ENCODE measurements around the gene ACTG2.
A peak's percentile ranks its signal among the peaks of the same experiment; 100 is the strongest.

The ACTG2 gene

DNA sequence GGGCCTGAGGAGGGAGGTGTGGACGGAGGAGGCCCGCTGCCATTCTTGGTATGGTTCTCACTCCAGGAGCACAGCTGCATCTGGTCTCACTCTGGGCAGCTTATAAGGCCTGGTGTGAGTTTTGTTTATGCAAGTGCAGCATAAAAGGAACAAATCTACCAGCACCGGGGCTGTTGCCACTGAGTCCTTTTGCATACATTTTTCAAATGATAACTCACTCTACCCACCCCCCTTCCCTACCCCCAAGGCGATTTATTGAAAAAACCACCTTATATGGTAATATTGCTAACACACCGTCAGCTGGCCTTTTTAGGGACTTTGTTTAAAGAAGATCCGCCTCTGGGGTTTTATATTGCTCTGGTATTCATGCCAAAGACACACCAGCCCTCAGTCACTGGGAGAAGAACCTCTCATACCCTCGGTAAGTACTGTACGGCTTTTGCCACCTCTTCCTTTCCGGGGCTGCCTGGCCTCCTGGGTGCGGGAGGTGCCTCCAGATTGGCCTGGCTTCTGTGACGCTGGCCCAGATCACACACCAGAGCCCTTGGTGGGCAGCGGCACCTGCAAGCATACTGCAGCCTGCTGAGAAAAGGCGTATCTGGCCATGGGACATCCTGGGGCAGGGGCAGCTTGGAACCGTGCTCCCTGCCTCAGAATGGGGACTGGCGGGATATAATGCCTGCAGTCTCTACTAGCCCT lies at the start of gene ACTG2:
Gene ACTG2, plus strand, starts transcription at position 378 of the 699 bp plus-strand sequence. CDS start 8,304 bp downstream, outside the sequence.
- TF ChIP-seq, protein P1, sequence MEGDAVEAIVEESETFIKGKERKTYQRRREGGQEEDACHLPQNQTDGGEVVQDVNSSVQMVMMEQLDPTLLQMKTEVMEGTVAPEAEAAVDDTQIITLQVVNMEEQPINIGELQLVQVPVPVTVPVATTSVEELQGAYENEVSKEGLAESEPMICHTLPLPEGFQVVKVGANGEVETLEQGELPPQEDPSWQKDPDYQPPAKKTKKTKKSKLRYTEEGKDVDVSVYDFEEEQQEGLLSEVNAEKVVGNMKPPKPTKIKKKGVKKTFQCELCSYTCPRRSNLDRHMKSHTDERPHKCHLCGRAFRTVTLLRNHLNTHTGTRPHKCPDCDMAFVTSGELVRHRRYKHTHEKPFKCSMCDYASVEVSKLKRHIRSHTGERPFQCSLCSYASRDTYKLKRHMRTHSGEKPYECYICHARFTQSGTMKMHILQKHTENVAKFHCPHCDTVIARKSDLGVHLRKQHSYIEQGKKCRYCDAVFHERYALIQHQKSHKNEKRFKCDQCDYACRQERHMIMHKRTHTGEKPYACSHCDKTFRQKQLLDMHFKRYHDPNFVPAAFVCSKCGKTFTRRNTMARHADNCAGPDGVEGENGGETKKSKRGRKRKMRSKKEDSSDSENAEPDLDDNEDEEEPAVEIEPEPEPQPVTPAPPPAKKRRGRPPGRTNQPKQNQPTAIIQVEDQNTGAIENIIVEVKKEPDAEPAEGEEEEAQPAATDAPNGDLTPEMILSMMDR (IDR thresholded peaks at IDR 0.05; ENCODE audit: control extremely low read depth, extremely low read depth, low read depth, missing control alignments): no peak
- DNase-seq (ENCODE audit: extremely low spot score): no peak
- ChIA-PET POLR2A (no interaction called here), CTCF (interaction anchor here (1.2 to 5.0 kb wide), 6 partner anchors 8 to 255 kb away, joined by 3 to 21 read pairs (median 3); partner anchors contain the start of gene BOLA3)

DNA sequence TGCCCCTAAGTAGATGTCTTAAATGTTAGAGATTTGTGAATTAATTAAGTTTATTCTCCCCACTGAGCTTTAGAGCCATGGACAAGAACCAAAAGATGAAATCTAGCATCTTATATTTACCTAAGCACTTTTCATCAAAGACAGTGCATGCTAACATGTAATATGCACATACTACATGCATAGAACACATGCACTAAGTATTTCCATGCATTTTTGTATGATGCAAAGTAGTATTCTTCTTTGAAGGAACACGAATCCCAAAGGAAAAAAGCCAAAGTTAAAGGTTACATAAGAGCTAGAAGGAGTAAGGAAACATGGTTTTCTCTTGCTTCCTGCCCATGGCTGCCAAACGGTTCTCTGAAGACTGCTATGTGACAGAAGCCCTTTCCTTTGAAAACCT lies 48.7 kb upstream of the ACTG2 start:
- CTCF ChIA-PET: interaction anchor here (1.1 to 3.8 kb wide), 4 partner anchors 17 to 491 kb away, joined by 3 to 20 read pairs (median 6); partner anchors contain the start of gene STAMBP
- POLR2A ChIA-PET: no interaction called here
- no peak for DNase-seq (ENCODE audit: extremely low spot score)
- TF ChIP-seq, protein P1 (IDR thresholded peaks at IDR 0.05; ENCODE audit: control extremely low read depth, extremely low read depth, low read depth, missing control alignments): no peak

DNA sequence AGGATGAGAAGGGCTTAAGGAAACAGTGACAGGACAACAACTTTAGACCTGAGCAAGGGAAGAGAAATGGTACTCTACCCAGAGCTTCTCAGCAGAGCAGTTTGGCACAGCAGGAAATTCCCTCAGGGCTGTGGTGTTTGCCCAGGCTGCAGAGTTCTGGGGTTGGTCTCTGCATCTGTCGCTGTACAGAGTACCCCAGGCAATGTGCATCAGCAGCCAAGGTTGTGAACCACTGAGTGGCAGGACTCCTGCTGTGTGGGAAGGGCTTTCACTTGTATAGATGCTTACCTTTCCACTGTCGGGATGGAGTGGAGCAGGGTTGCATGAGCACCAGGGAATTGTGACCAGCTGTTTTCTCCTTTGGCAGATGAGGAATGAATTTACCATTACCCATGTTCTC lies 42.8 kb upstream of the ACTG2 start:
- no peak for DNase-seq (ENCODE audit: extremely low spot score)
- ChIA-PET CTCF (no interaction called here), POLR2A (no interaction called here)
- TF ChIP-seq, protein P1 (IDR thresholded peaks at IDR 0.05; ENCODE audit: control extremely low read depth, extremely low read depth, low read depth, missing control alignments): no peak

DNA sequence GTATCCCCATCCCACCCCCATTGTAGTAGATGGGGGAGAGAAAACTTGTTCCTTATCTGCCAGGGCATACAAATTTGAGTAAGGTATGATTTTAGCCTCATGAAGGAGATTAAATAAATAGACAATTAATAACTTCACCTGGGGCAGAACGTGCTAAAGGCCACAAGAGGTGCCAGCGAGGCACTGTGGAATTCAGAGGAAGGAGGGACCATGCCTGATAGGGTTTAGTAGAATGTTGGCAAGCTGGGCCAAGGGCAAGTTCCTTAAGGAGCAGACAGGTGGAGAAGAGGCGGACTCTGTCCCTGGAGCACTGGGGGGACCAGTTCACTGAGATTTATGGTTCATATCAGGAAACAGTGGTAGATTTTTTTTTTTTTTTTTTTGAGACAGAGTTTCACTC lies 41.5 kb upstream of the ACTG2 start:
- CTCF ChIA-PET: no interaction called here
- TF ChIP-seq, protein P1 (IDR thresholded peaks at IDR 0.05; ENCODE audit: control extremely low read depth, extremely low read depth, low read depth, missing control alignments): peak; percentile 18
- POLR2A ChIA-PET: no interaction called here
- DNase-seq (ENCODE audit: extremely low spot score): no peak

DNA sequence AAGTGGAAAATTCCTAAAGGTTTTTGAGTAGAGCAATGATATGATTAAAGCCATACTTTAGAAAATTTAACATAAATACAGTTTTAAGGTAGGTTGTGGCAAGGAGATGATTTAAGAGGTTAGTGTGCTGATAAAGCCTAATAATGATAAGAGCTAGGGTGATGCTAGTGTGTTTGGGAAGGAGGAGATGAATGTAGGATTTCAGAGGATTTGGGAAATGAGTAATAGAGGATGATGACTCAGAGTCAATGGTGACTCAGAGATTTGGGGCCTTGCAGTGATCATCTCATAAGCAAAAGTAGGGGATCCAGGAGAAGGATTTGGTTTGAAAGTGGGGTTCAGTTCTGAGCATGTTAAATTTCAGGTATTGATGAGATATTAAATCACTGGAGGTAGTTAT lies 40.8 kb upstream of the ACTG2 start:
- ChIA-PET CTCF (no interaction called here), POLR2A (no interaction called here)
- DNase-seq (ENCODE audit: extremely low spot score): no peak
- TF ChIP-seq, protein P1 (IDR thresholded peaks at IDR 0.05; ENCODE audit: control extremely low read depth, extremely low read depth, low read depth, missing control alignments): no peak

DNA sequence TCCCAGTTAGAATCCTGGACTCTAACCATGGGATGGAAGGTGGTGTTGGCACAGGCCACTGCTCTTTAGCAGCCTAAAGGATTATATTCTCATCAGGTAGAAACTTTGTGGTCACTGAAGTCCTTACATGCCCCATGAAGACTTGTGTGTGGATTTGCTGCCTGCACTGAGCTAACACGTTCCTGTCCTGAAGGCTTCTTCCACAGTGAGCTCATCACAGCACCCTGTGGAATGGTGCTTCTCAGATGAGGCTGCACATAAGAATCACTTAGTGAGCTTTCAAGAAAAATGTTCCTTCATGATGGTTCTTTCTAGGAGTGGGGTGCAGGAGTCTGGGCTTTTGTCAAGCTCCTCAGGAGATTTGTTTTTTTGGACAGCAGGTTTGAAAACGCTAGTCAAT lies 37.3 kb upstream of the ACTG2 start:
- POLR2A ChIA-PET: no interaction called here
- TF ChIP-seq, protein P1 (IDR thresholded peaks at IDR 0.05; ENCODE audit: control extremely low read depth, extremely low read depth, low read depth, missing control alignments): no peak
- DNase-seq (ENCODE audit: extremely low spot score): no peak
- CTCF ChIA-PET: interaction anchor here (1.0 to 1.2 kb wide), 3 partner anchors 11 to 31 kb away, joined by 3 read pairs; no protein-coding TSS in a partner anchor

All from GM10248 (cell line).